ENCODE results near the gene ACTRT2. TPM values are rescaled to one million over a fixed set of nuclear protein-coding genes. Genes with fewer than 3 reads are reported as not detected.

ACTRT2 gene
- total RNA-seq, 1 experiment from 2014 or later = not detected

DNA sequence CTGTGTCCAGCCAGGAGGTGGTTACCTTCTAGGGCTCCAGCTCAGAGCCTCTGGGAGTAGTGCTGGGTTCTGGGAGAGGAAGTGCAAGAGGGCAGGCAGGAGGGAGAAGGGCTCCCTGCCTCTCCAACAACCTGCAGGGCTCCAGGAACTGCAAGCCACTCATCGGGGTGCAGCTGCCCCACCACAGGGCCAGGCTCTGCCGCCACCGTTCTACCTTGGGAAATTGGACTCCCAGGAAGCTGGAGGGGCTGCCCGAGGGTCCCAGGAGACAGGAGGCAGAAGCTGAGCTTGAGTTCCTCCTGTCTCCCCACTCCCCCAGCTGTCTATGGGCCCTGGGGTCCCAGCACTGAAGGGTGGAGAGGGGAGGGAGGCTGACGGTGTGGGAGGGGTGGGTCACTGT, 40.3 kb downstream of the ACTRT2 start:
- H4K5ac ChIP-seq (ENCODE audit: insufficient read length, low read depth, low read length) = no peak overlapping the region
- no peak overlapping the region for H3K56ac ChIP-seq (ENCODE audit: insufficient read length, low read depth, low read length)
- peak; percentile 23 for DNase-seq
- no peaks in the 10 kb centered on the region for H4K20me1 ChIP-seq (ENCODE audit: control insufficient read depth, insufficient read depth, insufficient read length)
- Mint-ChIP-seq H3K27me3 (ENCODE audit: low read depth) (peaks cover 90% of the 10 kb centered on the region), H3K4me3 (no peak overlapping the region), H3K36me3 (ENCODE audit: insufficient read depth in 1 of 3, low read depth in 3 of 3) (no peaks in the 10 kb centered on the region), H3K4me1 (peaks cover 3 to 13% of the 10 kb centered on the region in 2 experiments; a peak in 3 of 4 replicates), H3K27ac (no peak overlapping the region), H3K9me3 (no peaks in the 10 kb centered on the region)
- H4K8ac ChIP-seq (replicated peaks; ENCODE audit: insufficient read length, low read depth, low read length) = no peak overlapping the region
- no peak overlapping the region for H4K91ac ChIP-seq (ENCODE audit: insufficient read length, low read depth, low read length)
- H2AK5ac ChIP-seq (ENCODE audit: insufficient read length, low read length) = no peak overlapping the region
- no peak overlapping the region for H2BK15ac ChIP-seq (ENCODE audit: low read depth, low read length)
- H2BK120ac ChIP-seq (ENCODE audit: low read depth, low read length, poor library complexity, severe bottlenecking) = no peak overlapping the region
- no peak overlapping the region for H3K14ac ChIP-seq (ENCODE audit: insufficient read depth, low read length)
- H3K4me2 ChIP-seq (ENCODE audit: insufficient read depth, insufficient read length, low read length) = no peak overlapping the region
- WGBS (ENCODE audit: extremely low coverage, insufficient read length, low lambda C conversion rate) = no CpG with 5 or more reads among the region's 5 CpGs
- no peak overlapping the region for H2BK12ac ChIP-seq (ENCODE audit: insufficient read length, low read depth, low read length)
- H2BK20ac ChIP-seq (ENCODE audit: low read depth, low read length, poor library complexity, severe bottlenecking) = no peak overlapping the region
- H3K23ac ChIP-seq (ENCODE audit: insufficient read length, low read depth, low read length) = no peak overlapping the region
- H3K9me3 ChIP-seq (ENCODE audit: control insufficient read depth, low read depth, low read length) = no peaks in the 10 kb centered on the region
- H3T11ph ChIP-seq (ENCODE audit: low read length) = no peak overlapping the region
- no peak overlapping the region for H3K4ac ChIP-seq (ENCODE audit: low read depth, low read length)
- TF ChIP-seq, protein P1, sequence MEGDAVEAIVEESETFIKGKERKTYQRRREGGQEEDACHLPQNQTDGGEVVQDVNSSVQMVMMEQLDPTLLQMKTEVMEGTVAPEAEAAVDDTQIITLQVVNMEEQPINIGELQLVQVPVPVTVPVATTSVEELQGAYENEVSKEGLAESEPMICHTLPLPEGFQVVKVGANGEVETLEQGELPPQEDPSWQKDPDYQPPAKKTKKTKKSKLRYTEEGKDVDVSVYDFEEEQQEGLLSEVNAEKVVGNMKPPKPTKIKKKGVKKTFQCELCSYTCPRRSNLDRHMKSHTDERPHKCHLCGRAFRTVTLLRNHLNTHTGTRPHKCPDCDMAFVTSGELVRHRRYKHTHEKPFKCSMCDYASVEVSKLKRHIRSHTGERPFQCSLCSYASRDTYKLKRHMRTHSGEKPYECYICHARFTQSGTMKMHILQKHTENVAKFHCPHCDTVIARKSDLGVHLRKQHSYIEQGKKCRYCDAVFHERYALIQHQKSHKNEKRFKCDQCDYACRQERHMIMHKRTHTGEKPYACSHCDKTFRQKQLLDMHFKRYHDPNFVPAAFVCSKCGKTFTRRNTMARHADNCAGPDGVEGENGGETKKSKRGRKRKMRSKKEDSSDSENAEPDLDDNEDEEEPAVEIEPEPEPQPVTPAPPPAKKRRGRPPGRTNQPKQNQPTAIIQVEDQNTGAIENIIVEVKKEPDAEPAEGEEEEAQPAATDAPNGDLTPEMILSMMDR (conservative IDR thresholded peaks at IDR 0.05) = no peak
- H3K79me1 ChIP-seq (ENCODE audit: insufficient read depth, low read depth, low read length, poor library complexity, severe bottlenecking) = no peaks in the 10 kb centered on the region
- no peaks in the 10 kb centered on the region for H3K4me1 ChIP-seq (ENCODE audit: insufficient read depth, low read length)
- peaks cover 48% of the 10 kb centered on the region for H3K27me3 ChIP-seq (ENCODE audit: insufficient read depth, low read length)
- H3K79me2 ChIP-seq (ENCODE audit: insufficient read depth, low read length) = no peaks in the 10 kb centered on the region
- H2BK5ac ChIP-seq (ENCODE audit: insufficient read length, low read length) = no peak overlapping the region
- no peak overlapping the region for H3K18ac ChIP-seq (ENCODE audit: insufficient read length, low read depth, low read length)
- H3K9ac ChIP-seq (ENCODE audit: extremely low read depth, insufficient read length, low read length) = no peak overlapping the region
- no peak overlapping the region for H2AFZ ChIP-seq (ENCODE audit: low read length)
- peaks cover 6% of the 10 kb centered on the region for H3K23me2 ChIP-seq (ENCODE audit: insufficient read length, low read depth, low read length, poor library complexity, severe bottlenecking)
- H3K27ac ChIP-seq (ENCODE audit: insufficient read length, low read depth, low read length) = no peak overlapping the region
